WTC11 (cell line): ENCODE data around the gene SPIRE1.

Source experiments
- ESRRA ChIP-seq: sonication (generic); formaldehyde crosslinking; IDR thresholded peaks from 2 replicates; pipeline ENCODE4 v1.8.1; 2022; ENCODE audit warnings: mild to moderate bottlenecking, missing genetic modification reagents, borderline replicate concordance
- TF ChIP-seq, protein P1 (sequence below): sonication (generic); formaldehyde crosslinking; IDR thresholded peaks from 2 replicates; pipeline ENCODE4 v1.8.1; 2022; ENCODE audit warnings: missing genetic modification reagents, borderline replicate concordance
- TF ChIP-seq, protein P2 (sequence below): sonication (generic); formaldehyde crosslinking; IDR thresholded peaks from 2 replicates; pipeline ENCODE4 v1.8.1; 2022; ENCODE audit warnings: low read depth, missing genetic modification reagents, borderline replicate concordance
- TF ChIP-seq, protein P3 (sequence below): fragments of 200-600 bp; IDR thresholded peaks from 2 replicates; pipeline ENCODE4 v1.8.0; 2022; ENCODE audit warnings: antibody characterized with exemption
- TF ChIP-seq, protein P4 (sequence below): fragments of 250-450 bp; sonication (Bioruptor Pico); IDR thresholded peaks from 2 replicates; pipeline ENCODE4 v1.9.0; 2021; ENCODE audit warnings: mild to moderate bottlenecking

DNA sequence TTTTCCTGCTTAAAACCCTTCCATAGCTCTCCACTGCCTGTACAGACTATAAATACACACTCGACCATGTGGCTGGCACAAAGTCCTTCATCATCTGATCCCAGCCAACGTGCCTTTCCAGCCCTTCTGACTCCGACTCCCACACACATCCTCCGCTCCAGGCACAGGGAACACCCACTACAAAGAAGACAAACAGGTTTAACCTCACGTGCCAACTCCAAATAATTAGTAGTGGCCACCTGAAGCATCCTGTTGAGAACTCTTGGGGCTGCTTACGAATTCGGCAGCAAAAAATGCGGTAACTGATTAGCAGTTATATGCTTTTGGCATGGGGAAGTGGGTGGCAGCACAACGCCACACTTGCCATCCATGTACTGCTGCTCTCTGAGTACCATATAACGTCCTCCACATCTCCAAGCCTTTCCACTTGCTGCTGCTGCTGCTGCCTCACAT lies 12.1 kb downstream of the SPIRE1 start:
- TF ChIP-seq, protein P1, sequence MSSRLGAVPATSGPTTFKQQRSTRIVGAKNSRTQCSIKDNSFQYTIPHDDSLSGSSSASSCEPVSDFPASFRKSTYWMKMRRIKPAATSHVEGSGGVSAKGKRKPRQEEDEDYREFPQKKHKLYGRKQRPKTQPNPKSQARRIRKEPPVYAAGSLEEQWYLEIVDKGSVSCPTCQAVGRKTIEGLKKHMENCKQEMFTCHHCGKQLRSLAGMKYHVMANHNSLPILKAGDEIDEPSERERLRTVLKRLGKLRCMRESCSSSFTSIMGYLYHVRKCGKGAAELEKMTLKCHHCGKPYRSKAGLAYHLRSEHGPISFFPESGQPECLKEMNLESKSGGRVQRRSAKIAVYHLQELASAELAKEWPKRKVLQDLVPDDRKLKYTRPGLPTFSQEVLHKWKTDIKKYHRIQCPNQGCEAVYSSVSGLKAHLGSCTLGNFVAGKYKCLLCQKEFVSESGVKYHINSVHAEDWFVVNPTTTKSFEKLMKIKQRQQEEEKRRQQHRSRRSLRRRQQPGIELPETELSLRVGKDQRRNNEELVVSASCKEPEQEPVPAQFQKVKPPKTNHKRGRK: no peak
- TF ChIP-seq, protein P2, sequence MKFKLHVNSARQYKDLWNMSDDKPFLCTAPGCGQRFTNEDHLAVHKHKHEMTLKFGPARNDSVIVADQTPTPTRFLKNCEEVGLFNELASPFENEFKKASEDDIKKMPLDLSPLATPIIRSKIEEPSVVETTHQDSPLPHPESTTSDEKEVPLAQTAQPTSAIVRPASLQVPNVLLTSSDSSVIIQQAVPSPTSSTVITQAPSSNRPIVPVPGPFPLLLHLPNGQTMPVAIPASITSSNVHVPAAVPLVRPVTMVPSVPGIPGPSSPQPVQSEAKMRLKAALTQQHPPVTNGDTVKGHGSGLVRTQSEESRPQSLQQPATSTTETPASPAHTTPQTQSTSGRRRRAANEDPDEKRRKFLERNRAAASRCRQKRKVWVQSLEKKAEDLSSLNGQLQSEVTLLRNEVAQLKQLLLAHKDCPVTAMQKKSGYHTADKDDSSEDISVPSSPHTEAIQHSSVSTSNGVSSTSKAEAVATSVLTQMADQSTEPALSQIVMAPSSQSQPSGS (CRISPR knock-in tag): no peak
- TF ChIP-seq, protein P3, sequence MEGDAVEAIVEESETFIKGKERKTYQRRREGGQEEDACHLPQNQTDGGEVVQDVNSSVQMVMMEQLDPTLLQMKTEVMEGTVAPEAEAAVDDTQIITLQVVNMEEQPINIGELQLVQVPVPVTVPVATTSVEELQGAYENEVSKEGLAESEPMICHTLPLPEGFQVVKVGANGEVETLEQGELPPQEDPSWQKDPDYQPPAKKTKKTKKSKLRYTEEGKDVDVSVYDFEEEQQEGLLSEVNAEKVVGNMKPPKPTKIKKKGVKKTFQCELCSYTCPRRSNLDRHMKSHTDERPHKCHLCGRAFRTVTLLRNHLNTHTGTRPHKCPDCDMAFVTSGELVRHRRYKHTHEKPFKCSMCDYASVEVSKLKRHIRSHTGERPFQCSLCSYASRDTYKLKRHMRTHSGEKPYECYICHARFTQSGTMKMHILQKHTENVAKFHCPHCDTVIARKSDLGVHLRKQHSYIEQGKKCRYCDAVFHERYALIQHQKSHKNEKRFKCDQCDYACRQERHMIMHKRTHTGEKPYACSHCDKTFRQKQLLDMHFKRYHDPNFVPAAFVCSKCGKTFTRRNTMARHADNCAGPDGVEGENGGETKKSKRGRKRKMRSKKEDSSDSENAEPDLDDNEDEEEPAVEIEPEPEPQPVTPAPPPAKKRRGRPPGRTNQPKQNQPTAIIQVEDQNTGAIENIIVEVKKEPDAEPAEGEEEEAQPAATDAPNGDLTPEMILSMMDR: no peak
- no peak for TF ChIP-seq ESRRA (CRISPR knock-in tag)
- TF ChIP-seq, protein P4, sequence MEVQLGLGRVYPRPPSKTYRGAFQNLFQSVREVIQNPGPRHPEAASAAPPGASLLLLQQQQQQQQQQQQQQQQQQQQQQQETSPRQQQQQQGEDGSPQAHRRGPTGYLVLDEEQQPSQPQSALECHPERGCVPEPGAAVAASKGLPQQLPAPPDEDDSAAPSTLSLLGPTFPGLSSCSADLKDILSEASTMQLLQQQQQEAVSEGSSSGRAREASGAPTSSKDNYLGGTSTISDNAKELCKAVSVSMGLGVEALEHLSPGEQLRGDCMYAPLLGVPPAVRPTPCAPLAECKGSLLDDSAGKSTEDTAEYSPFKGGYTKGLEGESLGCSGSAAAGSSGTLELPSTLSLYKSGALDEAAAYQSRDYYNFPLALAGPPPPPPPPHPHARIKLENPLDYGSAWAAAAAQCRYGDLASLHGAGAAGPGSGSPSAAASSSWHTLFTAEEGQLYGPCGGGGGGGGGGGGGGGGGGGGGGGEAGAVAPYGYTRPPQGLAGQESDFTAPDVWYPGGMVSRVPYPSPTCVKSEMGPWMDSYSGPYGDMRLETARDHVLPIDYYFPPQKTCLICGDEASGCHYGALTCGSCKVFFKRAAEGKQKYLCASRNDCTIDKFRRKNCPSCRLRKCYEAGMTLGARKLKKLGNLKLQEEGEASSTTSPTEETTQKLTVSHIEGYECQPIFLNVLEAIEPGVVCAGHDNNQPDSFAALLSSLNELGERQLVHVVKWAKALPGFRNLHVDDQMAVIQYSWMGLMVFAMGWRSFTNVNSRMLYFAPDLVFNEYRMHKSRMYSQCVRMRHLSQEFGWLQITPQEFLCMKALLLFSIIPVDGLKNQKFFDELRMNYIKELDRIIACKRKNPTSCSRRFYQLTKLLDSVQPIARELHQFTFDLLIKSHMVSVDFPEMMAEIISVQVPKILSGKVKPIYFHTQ (CRISPR knock-in tag): no peak
